Peyer's patch (tissue), 4 donors: ENCODE results near the gene SNTG2. TPM values are rescaled to one million over a fixed set of nuclear protein-coding genes. Genes with fewer than 3 reads are reported as not detected.

Experiments used
- DNase-seq, 3 donors: peaks; one replicate each; pipeline ENCODE4 v3.0.0-alpha.2; 2017 to 2019
- H3K27ac ChIP-seq, 4 donors: fragments of 200-600 bp; sonication (generic); one replicate each; pipeline ENCODE4 v1.5.1; 2016 to 2019
- H3K27me3 ChIP-seq, 2 donors: fragments of 200-600 bp; sonication (generic); one replicate each; pipeline ENCODE4 v1.5.1; 2019
- H3K36me3 ChIP-seq, 3 donors: fragments of 200-600 bp; sonication (generic); one replicate each; pipeline ENCODE4 v1.5.1; 2016 to 2019
- H3K4me1 ChIP-seq, 4 donors: fragments of 200-600 bp; sonication (generic); one replicate each; pipeline ENCODE4 v1.5.1; 2016 to 2019
- H3K4me3 ChIP-seq, 4 donors: fragments of 200-600 bp; sonication (generic); 1 replicate in 3 of 4; 2 replicates in 1 of 4; pipeline ENCODE4 v1.5.1; 2016 to 2019; ENCODE audit warnings: mild to moderate bottlenecking in 1 of 4
- H3K9me3 ChIP-seq, 4 donors: fragments of 200-600 bp; sonication (generic); one replicate each; pipeline ENCODE4 v1.5.1; 2016 to 2019; ENCODE audit warnings: mild to moderate bottlenecking in 1 of 4
- CTCF ChIP-seq, 6 experiments: fragments of 450-650 bp in 4 of 6; fragments of 200-600 bp in 2 of 6; sonication (generic) in 1 of 6; IDR thresholded peaks; one replicate each; pipeline ENCODE4 v1.5.1; 2017 to 2019; ENCODE audit warnings: antibody characterized with exemption in 6 of 6, mild to moderate bottlenecking in 3 of 6, moderate library complexity in 1 of 6
- POLR2A ChIP-seq, 2 donors: fragments of 450-650 bp; IDR thresholded peaks; one replicate each; pipeline ENCODE4 v1.5.1; 2017; ENCODE audit warnings: antibody characterized with exemption in 2 of 2, mild to moderate bottlenecking in 2 of 2, moderate library complexity in 2 of 2
- total RNA-seq, 4 donors: library from RNA; depleted of rRNA; stranded (reverse); fragments of >200 nt; gene quantifications; one replicate each; pipeline ENCODE4 v1.1.0, GENCODE V29; 2016

Gene SNTG2
- total RNA-seq, 4 donors from 2014 or later, result 1.8 to 65.2 (median 3.9) TPM

DNA sequence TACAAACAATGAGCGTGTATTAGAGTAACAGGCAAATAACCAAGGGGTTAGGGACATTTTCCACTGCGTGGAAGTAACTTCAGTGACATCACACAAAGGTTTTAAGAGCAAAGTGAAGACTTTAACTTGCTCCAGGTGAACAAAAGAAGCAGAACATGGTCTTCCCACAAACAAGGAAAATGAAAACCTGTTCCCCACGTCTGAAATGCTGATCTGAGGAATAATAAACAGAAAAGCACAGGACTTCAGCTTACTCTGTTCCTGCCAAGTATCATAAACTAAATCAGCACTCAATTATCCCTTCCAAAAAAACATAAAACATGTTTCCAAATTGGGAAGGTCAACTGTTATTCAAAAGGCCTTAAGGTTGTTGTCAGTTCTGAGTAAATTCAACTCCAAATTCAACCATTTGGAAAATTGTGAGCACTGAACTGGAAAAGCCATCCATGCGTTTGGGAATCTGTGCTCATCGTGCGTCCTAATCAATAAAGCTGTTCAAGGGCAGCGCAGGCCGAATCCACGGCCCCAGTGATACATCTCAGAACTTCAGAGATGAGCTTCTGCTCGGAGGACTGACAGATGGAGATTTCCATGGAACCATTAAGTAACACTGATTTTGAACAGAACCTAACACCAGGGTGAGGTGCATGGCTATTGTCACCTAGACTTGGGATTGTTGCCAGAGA is 7.7 kb upstream of the SNTG2 start:
- no peak for DNase-seq
- TF ChIP-seq CTCF (IDR thresholded peaks at IDR 0.05), result no peak
- TF ChIP-seq POLR2A (IDR thresholded peaks at IDR 0.05), result no peak
- Histone ChIP-seq H3K4me1 (no peaks in the 10 kb centered on the region), H3K36me3 (no peaks in the 10 kb centered on the region), H3K27me3 (no peaks in the 10 kb centered on the region), H3K9me3 (no peaks in the 10 kb centered on the region), H3K27ac (no peak overlapping the region), H3K4me3 (no peak overlapping the region)

DNA sequence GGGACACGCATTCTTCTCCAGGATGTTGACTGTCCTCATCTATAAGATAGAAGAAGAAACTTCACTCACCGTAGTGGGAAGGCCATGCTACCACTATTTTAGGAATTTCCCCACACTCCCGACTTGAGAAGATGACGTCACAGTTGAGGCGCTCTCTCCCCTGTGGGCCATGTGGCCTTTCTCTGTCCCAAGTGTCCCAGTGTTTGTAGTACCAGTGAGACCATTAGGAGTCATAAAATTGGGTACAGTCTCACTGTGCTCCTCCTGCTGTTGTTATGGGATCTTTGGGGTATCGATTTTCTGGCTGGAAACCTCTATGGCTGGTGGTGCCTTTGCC is 7.2 kb upstream of the SNTG2 start:
- TF ChIP-seq CTCF (IDR thresholded peaks at IDR 0.05), result no peak
- TF ChIP-seq POLR2A (IDR thresholded peaks at IDR 0.05), result no peak

DNA sequence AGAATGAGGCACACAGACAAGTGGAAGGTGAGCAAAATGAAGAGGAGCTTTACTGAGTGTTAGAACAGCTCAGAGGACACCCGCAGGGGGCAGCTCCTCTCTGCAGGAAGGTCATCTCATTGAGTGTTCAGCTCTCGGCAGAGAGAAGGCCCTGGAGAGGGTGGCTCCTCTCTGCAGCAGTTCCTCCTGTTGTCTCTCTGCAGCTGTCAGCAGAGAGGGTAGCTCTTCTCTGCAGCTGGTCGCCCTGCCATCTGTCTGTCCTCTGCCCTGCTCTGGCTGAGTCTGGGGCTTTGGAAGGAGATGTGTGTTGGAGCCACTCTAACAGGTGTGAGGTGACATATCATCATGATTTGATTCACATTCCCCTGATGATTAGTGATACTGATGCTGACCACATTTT is 6.8 kb upstream of the SNTG2 start:
- Histone ChIP-seq H3K4me3 (no peak overlapping the region), H3K9me3 (no peaks in the 10 kb centered on the region), H3K4me1 (no peaks in the 10 kb centered on the region), H3K27ac (no peak overlapping the region), H3K36me3 (no peaks in the 10 kb centered on the region), H3K27me3 (no peaks in the 10 kb centered on the region)
- DNase-seq, result no peak
- TF ChIP-seq POLR2A (IDR thresholded peaks at IDR 0.05) (no peak), CTCF (IDR thresholded peaks at IDR 0.05) (no peak)

More for the DNA sequence above, 7.2 kb upstream of the SNTG2 start:
- Histone ChIP-seq H3K27ac (no peak overlapping the region), H3K9me3 (no peaks in the 10 kb centered on the region), H3K4me1 (no peaks in the 10 kb centered on the region), H3K4me3 (no peak overlapping the region), H3K27me3 (no peaks in the 10 kb centered on the region), H3K36me3 (no peaks in the 10 kb centered on the region)
- no peak for DNase-seq

DNA sequence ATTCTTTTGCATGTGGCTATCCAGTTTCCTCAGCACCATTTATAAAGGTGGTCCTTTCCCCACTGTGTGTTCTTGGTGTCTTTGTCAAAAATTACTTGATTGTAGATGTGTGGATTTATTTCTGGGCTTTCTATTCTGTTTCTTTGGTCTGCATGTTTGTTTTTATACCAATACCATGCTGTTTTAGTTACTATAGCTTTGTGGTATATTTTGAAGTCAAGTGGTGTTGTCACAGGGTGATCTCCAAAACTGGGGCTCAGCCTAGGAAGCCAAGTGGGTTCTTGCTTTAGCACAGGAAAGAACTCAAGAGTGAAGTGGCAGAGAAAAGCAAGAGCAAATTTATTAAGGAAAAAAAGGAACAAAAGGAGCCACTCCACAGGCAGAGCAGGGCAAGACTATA is 6.0 kb upstream of the SNTG2 start:
- Histone ChIP-seq H3K4me1 (peaks cover 0 to 2% (median 0%) of the 10 kb centered on the region in 4 donors), H3K27ac (no peak overlapping the region), H3K9me3 (no peaks in the 10 kb centered on the region), H3K36me3 (no peaks in the 10 kb centered on the region), H3K4me3 (no peak overlapping the region), H3K27me3 (no peaks in the 10 kb centered on the region)
- DNase-seq, result no peak
- TF ChIP-seq CTCF (IDR thresholded peaks at IDR 0.05) (no peak), POLR2A (IDR thresholded peaks at IDR 0.05) (no peak)

GRCh38 chr2:945104-945503 is 5.5 kb upstream of the SNTG2 start:
- DNase-seq, result no peak
- H3K27me3 ChIP-seq, result peaks cover 0 to 4% of the 10 kb centered on the region in 2 donors
- TF ChIP-seq POLR2A (IDR thresholded peaks at IDR 0.05) (no peak), CTCF (IDR thresholded peaks at IDR 0.05) (no peak)
- H3K9me3 ChIP-seq, result no peaks in the 10 kb centered on the region
- no peaks in the 10 kb centered on the region for H3K36me3 ChIP-seq
- H3K4me3 ChIP-seq, result no peak overlapping the region
- H3K27ac ChIP-seq, result no peak overlapping the region
- H3K4me1 ChIP-seq, result peaks cover 0 to 6% (median 0%) of the 10 kb centered on the region in 4 donors
